Measurements from ENCODE around the gene BSPRY. TPM values are rescaled to one million over a fixed set of nuclear protein-coding genes. Genes with fewer than 3 reads are reported as not detected.

BSPRY gene
- total RNA-seq, 2 donors from 2014 or later, result 14.1 to 17.9 TPM

DNA sequence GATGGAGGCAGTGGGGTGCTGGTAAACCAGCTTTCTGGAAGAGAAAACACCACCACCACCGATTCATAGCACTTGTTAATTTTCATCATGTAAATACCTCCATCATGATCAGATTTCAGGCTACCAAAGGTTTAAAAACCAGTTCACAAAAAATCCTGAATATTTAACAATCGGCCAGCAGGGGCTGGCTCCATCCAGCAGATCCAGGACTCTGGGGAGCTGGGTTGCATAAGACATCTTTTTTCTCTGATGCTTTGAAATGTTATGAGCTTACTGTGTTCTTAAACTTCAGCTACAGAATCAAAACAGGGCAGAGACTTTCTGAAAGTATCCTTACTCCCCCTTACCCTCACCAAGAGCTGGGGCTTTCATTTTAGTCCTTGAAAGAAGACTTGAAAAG is 31.6 kb upstream of the BSPRY start:
- Histone ChIP-seq H3K27me3 (ENCODE audit: control insufficient read depth, insufficient read depth, low read length, poor library complexity, severe bottlenecking) (no peaks in the 10 kb centered on the region), H3K27ac (ENCODE audit: low read depth, low read length) (no peak overlapping the region), H3K9me3 (ENCODE audit: control insufficient read depth, low read length) (no peaks in the 10 kb centered on the region), H3K9ac (ENCODE audit: extremely low read depth, low read length, poor library complexity, severe bottlenecking) (no peak overlapping the region), H3K4me1 (ENCODE audit: control insufficient read depth, insufficient read depth, low read length) (peaks cover 8% of the 10 kb centered on the region), H3K4me3 (ENCODE audit: low read length) (no peak overlapping the region), H3K36me3 (ENCODE audit: control insufficient read depth, insufficient read depth, low read length) (no peaks in the 10 kb centered on the region)
- TF ChIP-seq, protein P1, sequence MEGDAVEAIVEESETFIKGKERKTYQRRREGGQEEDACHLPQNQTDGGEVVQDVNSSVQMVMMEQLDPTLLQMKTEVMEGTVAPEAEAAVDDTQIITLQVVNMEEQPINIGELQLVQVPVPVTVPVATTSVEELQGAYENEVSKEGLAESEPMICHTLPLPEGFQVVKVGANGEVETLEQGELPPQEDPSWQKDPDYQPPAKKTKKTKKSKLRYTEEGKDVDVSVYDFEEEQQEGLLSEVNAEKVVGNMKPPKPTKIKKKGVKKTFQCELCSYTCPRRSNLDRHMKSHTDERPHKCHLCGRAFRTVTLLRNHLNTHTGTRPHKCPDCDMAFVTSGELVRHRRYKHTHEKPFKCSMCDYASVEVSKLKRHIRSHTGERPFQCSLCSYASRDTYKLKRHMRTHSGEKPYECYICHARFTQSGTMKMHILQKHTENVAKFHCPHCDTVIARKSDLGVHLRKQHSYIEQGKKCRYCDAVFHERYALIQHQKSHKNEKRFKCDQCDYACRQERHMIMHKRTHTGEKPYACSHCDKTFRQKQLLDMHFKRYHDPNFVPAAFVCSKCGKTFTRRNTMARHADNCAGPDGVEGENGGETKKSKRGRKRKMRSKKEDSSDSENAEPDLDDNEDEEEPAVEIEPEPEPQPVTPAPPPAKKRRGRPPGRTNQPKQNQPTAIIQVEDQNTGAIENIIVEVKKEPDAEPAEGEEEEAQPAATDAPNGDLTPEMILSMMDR (conservative IDR thresholded peaks at IDR 0.05), result peak; percentile 62
- DNase-seq, result peak; percentile 24
- Mint-ChIP-seq H3K9me3 (no peaks in the 10 kb centered on the region), H3K4me1 (peaks cover 3% of the 10 kb centered on the region), H3K4me3 (no peak overlapping the region), H3K27me3 (ENCODE audit: insufficient read depth) (no peaks in the 10 kb centered on the region), H3K36me3 (ENCODE audit: low read depth) (no peaks in the 10 kb centered on the region), H3K27ac (no peak overlapping the region)
- 87% methylated on average over 2 of the region's 2 CpGs; no CpG with 5 or more reads in 1 of the 2 experiments for WGBS, 2 experiments (ENCODE audit: insufficient coverage in 1 of 2, insufficient read length in 1 of 2)

DNA sequence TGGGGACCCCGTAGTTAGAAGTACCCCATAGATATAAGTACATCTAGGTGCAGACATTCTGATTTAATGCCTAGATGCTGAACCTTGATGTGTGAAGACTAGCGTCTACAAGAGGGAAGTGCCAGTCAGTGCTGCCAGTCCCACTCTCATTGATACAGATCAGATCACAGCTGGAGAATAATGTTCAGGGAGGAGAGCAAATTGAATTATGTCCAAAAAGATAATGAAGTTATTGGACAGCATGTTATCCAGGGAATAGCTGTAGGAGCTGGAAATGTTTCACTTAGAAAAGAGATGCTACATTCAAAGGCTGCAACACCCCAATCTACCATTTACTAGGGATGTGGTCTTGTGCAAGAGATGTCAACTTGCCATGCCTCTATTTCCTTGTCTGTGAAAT is 30.3 kb upstream of the BSPRY start:
- H3K4me3 ChIP-seq (ENCODE audit: low read length), result no peak overlapping the region
- TF ChIP-seq, protein P1 (conservative IDR thresholded peaks at IDR 0.05), result no peak
- H3K36me3 Mint-ChIP-seq (ENCODE audit: low read depth), result no peaks in the 10 kb centered on the region
- DNase-seq, result no peak
- H3K27me3 ChIP-seq (ENCODE audit: control insufficient read depth, insufficient read depth, low read length, poor library complexity, severe bottlenecking), result no peaks in the 10 kb centered on the region
- no peak overlapping the region for H3K9ac ChIP-seq (ENCODE audit: extremely low read depth, low read length, poor library complexity, severe bottlenecking)
- no peaks in the 10 kb centered on the region for H3K27me3 Mint-ChIP-seq (ENCODE audit: insufficient read depth)
- H3K9me3 Mint-ChIP-seq, result no peaks in the 10 kb centered on the region
- H3K36me3 ChIP-seq (ENCODE audit: control insufficient read depth, insufficient read depth, low read length), result no peaks in the 10 kb centered on the region
- peaks cover 8% of the 10 kb centered on the region for H3K4me1 ChIP-seq (ENCODE audit: control insufficient read depth, insufficient read depth, low read length)
- no peak overlapping the region for H3K4me3 Mint-ChIP-seq
- WGBS, 2 experiments (ENCODE audit: insufficient coverage in 1 of 2, insufficient read length in 1 of 2), result 86 to 90% methylated on average over 2 of the region's 2 CpGs
- H3K27ac ChIP-seq (ENCODE audit: low read depth, low read length), result no peak overlapping the region
- no peaks in the 10 kb centered on the region for H3K9me3 ChIP-seq (ENCODE audit: control insufficient read depth, low read length)
- H3K4me1 Mint-ChIP-seq, result peaks cover 3% of the 10 kb centered on the region
- no peak overlapping the region for H3K27ac Mint-ChIP-seq

DNA sequence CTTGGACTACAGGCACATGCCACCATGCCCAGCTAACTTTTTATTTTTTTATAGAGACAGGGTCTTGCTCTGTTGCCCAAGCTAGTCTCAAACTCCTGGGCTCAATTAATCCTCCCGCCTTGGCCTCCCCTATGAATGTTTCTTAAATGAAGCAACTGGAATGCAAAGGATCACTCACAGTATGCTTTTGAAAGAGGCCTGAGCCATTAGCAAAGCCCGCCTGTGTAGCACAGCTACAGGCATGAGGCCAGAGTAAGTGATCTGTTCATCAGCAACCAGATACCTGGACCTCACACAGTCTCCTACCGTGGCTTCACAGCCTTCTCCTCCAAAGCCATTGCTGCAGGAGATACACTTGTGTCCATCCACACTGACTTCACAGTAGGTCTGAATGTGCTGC is 29.3 kb upstream of the BSPRY start:
- no peaks in the 10 kb centered on the region for H3K27me3 Mint-ChIP-seq (ENCODE audit: insufficient read depth)
- Histone ChIP-seq H3K9me3 (ENCODE audit: control insufficient read depth, low read length) (no peaks in the 10 kb centered on the region), H3K27ac (ENCODE audit: low read depth, low read length) (no peak overlapping the region), H3K27me3 (ENCODE audit: control insufficient read depth, insufficient read depth, low read length, poor library complexity, severe bottlenecking) (no peaks in the 10 kb centered on the region), H3K9ac (ENCODE audit: extremely low read depth, low read length, poor library complexity, severe bottlenecking) (no peak overlapping the region), H3K36me3 (ENCODE audit: control insufficient read depth, insufficient read depth, low read length) (no peaks in the 10 kb centered on the region), H3K4me3 (ENCODE audit: low read length) (no peak overlapping the region), H3K4me1 (ENCODE audit: control insufficient read depth, insufficient read depth, low read length) (peaks cover 8% of the 10 kb centered on the region)
- H3K4me3 Mint-ChIP-seq, result no peak overlapping the region
- TF ChIP-seq, protein P1 (conservative IDR thresholded peaks at IDR 0.05), result no peak
- peaks cover 3% of the 10 kb centered on the region for H3K4me1 Mint-ChIP-seq
- DNase-seq, result peak; percentile 8
- no peak overlapping the region for H3K27ac Mint-ChIP-seq
- 85 to 91% methylated on average over 3 of the region's 3 CpGs for WGBS, 2 experiments (ENCODE audit: insufficient coverage in 1 of 2, insufficient read length in 1 of 2)
- no peaks in the 10 kb centered on the region for H3K9me3 Mint-ChIP-seq
- H3K36me3 Mint-ChIP-seq (ENCODE audit: low read depth), result no peaks in the 10 kb centered on the region
